KMS-11 (cell line): ENCODE results near the gene AHCYL2.

Experiments
- H2AFZ ChIP-seq: fragments of 200-600 bp; sonication (generic); 2 replicates; pipeline ENCODE4 v1.6.1; 2016; ENCODE audit warnings: antibody characterized with exemption, mixed run types, low read depth
- H3K27ac ChIP-seq: fragments of 200-600 bp; sonication (generic); 2 replicates; pipeline ENCODE4 v1.6.1; 2016; ENCODE audit warnings: mild to moderate bottlenecking, mixed run types
- H3K27me3 ChIP-seq: fragments of 200-600 bp; sonication (generic); 2 replicates; pipeline ENCODE4 v1.6.1; 2017; ENCODE audit warnings: mild to moderate bottlenecking, low read depth, mixed run types, moderate library complexity; ENCODE audit not compliant: insufficient read depth
- H3K36me3 ChIP-seq: fragments of 200-600 bp; sonication (generic); 2 replicates; pipeline ENCODE4 v1.6.1; 2017; ENCODE audit warnings: mild to moderate bottlenecking, mixed run types; ENCODE audit not compliant: insufficient read depth
- H3K4me1 ChIP-seq: fragments of 200-600 bp; sonication (generic); 2 replicates; pipeline ENCODE4 v1.6.1; 2016; ENCODE audit warnings: mild to moderate bottlenecking, low read depth, mixed run types; ENCODE audit not compliant: poor library complexity, severe bottlenecking
- H3K4me2 ChIP-seq: fragments of 200-600 bp; sonication (generic); 2 replicates; pipeline ENCODE4 v1.7.0; 2016; ENCODE audit warnings: mild to moderate bottlenecking, mixed run types
- H3K4me3 ChIP-seq: fragments of 200-600 bp; sonication (generic); IDR thresholded peaks from 2 replicates; pipeline ENCODE4 v1.6.1; 2017; ENCODE audit warnings: low read depth, low read length, mixed read lengths; ENCODE audit not compliant: insufficient read depth
- H3K79me2 ChIP-seq: fragments of 200-600 bp; sonication (generic); 2 replicates; pipeline ENCODE4 v1.6.1; 2016; ENCODE audit warnings: low read depth, mixed run types; ENCODE audit not compliant: insufficient read depth
- H3K9ac ChIP-seq: fragments of 200-600 bp; sonication (generic); 2 replicates; pipeline ENCODE4 v1.6.1; 2016; ENCODE audit warnings: mild to moderate bottlenecking, mixed run types
- H4K20me1 ChIP-seq: fragments of 200-600 bp; sonication (generic); 2 replicates; pipeline ENCODE4 v1.6.1; 2016; ENCODE audit warnings: mild to moderate bottlenecking, mixed run types; ENCODE audit not compliant: insufficient read depth
- CTCF ChIP-seq: fragments of 200-600 bp; sonication (generic); conservative IDR thresholded peaks from 2 replicates; pipeline ENCODE4 v1.6.1; 2017; ENCODE audit warnings: low read depth, mild to moderate bottlenecking, antibody characterized with exemption, low read length, moderate library complexity, mixed read lengths

Gene AHCYL2

GRCh38 chr7:129208667-129209066, 16.2 kb upstream of the AHCYL2 start:
- Histone ChIP-seq H2AFZ (no peak overlapping the region), H3K27ac (no peak overlapping the region), H3K4me3 (no peak overlapping the region), H3K27me3 (peaks cover 5% of the 10 kb centered on the region; the same call in 1 of the 2 replicates), H3K36me3 (no peaks in the 10 kb centered on the region), H3K4me1 (no peaks in the 10 kb centered on the region), H3K79me2 (no peaks in the 10 kb centered on the region), H3K4me2 (no peak overlapping the region), H4K20me1 (no peaks in the 10 kb centered on the region), H3K9ac (no peak overlapping the region)
- TF ChIP-seq CTCF, result no peak

GRCh38 chr7:129209067-129209926, 15.5 kb upstream of the AHCYL2 start:
- H3K36me3 ChIP-seq, result no peaks in the 10 kb centered on the region
- TF ChIP-seq CTCF, result no peak
- H3K4me1 ChIP-seq, result no peaks in the 10 kb centered on the region
- no peak overlapping the region for H3K27ac ChIP-seq
- H4K20me1 ChIP-seq, result no peaks in the 10 kb centered on the region
- peaks cover 5% of the 10 kb centered on the region; the same call in 1 of the 2 replicates for H3K27me3 ChIP-seq
- H3K79me2 ChIP-seq, result no peaks in the 10 kb centered on the region
- no peak overlapping the region for H3K4me3 ChIP-seq
- no peak overlapping the region for H2AFZ ChIP-seq
- H3K4me2 ChIP-seq, result no peak overlapping the region
- no peak overlapping the region for H3K9ac ChIP-seq

GRCh38 chr7:129210256-129210988, 14.4 kb upstream of the AHCYL2 start:
- H3K4me1 ChIP-seq, result no peaks in the 10 kb centered on the region
- H4K20me1 ChIP-seq, result no peaks in the 10 kb centered on the region
- no peak overlapping the region for H3K4me2 ChIP-seq
- H3K4me3 ChIP-seq, result no peak overlapping the region
- no peak overlapping the region for H3K9ac ChIP-seq
- no peaks in the 10 kb centered on the region for H3K36me3 ChIP-seq
- peak; percentile 99 for TF ChIP-seq CTCF
- peaks cover 5% of the 10 kb centered on the region; the same call in 1 of the 2 replicates for H3K27me3 ChIP-seq
- no peak overlapping the region for H3K27ac ChIP-seq
- H2AFZ ChIP-seq, result peak overlapping the region; percentile 37
- H3K79me2 ChIP-seq, result no peaks in the 10 kb centered on the region

GRCh38 chr7:129210989-129211312, 13.9 kb upstream of the AHCYL2 start:
- no peak overlapping the region for H3K4me2 ChIP-seq
- no peak for TF ChIP-seq CTCF
- H3K27ac ChIP-seq, result no peak overlapping the region
- H3K4me1 ChIP-seq, result no peaks in the 10 kb centered on the region
- H3K36me3 ChIP-seq, result no peaks in the 10 kb centered on the region
- no peak overlapping the region for H3K4me3 ChIP-seq
- no peaks in the 10 kb centered on the region for H3K79me2 ChIP-seq
- peaks cover 5% of the 10 kb centered on the region; the same call in 1 of the 2 replicates for H3K27me3 ChIP-seq
- H3K9ac ChIP-seq, result no peak overlapping the region
- H4K20me1 ChIP-seq, result no peaks in the 10 kb centered on the region
- H2AFZ ChIP-seq, result no peak overlapping the region
